Erythroblast (primary cell): ENCODE data around the gene NIPAL4.

ENCODE experiments used
- GATA1 ChIP-seq: IDR thresholded peaks from 2 replicates; pipeline ENCODE4 v1.6.1; 2011; ENCODE audit warnings: low read depth, mild to moderate bottlenecking, control low read depth, low read length, moderate library complexity
- POLR2A ChIP-seq: IDR thresholded peaks from 2 replicates; pipeline ENCODE4 v1.6.1; 2011; ENCODE audit warnings: mild to moderate bottlenecking, low read length

DNA sequence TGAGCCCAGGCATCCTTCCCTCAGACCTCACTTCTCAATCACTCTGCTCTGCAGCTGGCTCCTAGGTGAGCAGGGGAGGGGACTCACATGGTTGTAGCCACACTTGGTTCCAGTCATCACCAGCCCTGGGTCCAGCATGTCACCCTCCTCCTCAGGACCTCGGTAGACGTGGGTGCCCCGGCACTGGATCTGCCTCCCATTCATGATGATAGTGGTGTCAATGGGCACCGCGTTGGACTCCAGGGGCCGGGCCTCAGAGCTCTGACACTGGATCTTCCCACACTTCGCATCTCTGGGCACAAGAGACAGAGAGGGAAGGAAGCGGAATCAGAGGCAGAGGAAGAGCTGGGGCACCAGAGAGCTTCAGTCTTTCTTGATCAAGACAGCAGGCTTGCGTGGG, 32.9 kb downstream of the NIPAL4 start:
- no peak for TF ChIP-seq POLR2A
- no peak for TF ChIP-seq GATA1
